ENCODE measurements around the gene AIFM2.

DNA sequence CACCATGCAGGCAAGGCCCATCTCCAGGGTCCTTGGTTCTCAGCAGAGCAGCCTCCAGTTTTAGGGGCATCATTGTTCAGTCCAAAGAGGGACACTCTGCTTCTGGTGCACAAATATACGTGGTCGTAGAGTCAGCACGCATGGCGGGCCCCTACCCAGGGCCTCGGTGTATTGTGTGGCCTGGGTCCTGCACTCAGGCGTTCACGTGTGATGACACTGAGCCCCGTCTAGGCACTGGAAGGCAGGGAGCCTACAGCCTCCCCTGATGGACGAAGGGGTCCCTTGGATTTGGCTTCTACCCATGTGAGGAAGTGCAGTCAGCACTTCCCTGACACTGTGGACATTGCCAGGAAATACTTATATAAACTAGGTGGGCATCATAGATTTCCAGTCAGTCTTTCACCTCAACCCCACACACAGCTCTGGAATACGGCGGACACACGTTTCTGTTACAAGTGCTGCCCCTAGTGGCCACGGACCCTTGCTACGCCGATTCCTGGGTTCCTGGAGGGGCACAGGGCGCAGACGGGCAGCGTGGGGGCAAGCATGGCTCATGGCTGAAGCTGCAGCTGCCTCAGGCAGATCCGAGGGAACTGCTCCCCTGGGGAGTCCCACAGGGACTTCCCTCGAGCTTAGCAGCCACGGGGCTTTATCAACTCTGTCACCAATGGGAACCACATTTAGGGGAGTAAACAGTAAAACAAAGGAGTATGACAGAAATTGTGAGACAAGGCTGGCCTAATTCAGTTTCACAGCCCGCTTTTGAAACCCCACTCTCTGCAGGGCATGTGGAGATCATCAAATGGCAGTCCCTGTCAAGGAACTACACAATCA is 25.4 kb downstream of the AIFM2 start:
- TF ChIP-seq, protein P1, sequence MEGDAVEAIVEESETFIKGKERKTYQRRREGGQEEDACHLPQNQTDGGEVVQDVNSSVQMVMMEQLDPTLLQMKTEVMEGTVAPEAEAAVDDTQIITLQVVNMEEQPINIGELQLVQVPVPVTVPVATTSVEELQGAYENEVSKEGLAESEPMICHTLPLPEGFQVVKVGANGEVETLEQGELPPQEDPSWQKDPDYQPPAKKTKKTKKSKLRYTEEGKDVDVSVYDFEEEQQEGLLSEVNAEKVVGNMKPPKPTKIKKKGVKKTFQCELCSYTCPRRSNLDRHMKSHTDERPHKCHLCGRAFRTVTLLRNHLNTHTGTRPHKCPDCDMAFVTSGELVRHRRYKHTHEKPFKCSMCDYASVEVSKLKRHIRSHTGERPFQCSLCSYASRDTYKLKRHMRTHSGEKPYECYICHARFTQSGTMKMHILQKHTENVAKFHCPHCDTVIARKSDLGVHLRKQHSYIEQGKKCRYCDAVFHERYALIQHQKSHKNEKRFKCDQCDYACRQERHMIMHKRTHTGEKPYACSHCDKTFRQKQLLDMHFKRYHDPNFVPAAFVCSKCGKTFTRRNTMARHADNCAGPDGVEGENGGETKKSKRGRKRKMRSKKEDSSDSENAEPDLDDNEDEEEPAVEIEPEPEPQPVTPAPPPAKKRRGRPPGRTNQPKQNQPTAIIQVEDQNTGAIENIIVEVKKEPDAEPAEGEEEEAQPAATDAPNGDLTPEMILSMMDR (IDR thresholded peaks at IDR 0.05) = peak; percentile 85
- no peak for TF ChIP-seq SIN3A (IDR thresholded peaks at IDR 0.05; ENCODE audit: borderline replicate concordance, insufficient read depth, low read depth, low read length)
- TF ChIP-seq POLR2AphosphoS5 (IDR thresholded peaks at IDR 0.05; ENCODE audit: low read depth, low read length) = no peak

All from Panc1 (cell line).